ENCODE data around the gene B3GAT1. TPM values are rescaled to one million over a fixed set of nuclear protein-coding genes. Genes with fewer than 3 reads are reported as not detected.

B3GAT1 gene
- total and polyA plus RNA-seq, 2 experiments from 2014 or later, result 4.8 to 28.3 TPM

GRCh38 chr11:134332782-134333181, 79.3 kb downstream of the B3GAT1 start:
- peaks cover 23% of the 10 kb centered on the region for H3K27me3 Mint-ChIP-seq (ENCODE audit: insufficient read depth, low read depth, poor library complexity)
- H3K27me3 ChIP-seq (ENCODE audit: insufficient read depth), result peaks cover 28% of the 10 kb centered on the region
- peaks cover 5% of the 10 kb centered on the region; the same call in 1 of the 2 replicates for H4K20me1 ChIP-seq (replicated peaks; ENCODE audit: insufficient read depth)
- no peaks in the 10 kb centered on the region for H3K79me2 ChIP-seq (replicated peaks; ENCODE audit: insufficient read depth)
- no peak for ATAC-seq
- H3K36me3 Mint-ChIP-seq (ENCODE audit: low read depth), result no peaks in the 10 kb centered on the region; the same call in 2 of the 3 replicates
- no peak overlapping the region for H3K27ac ChIP-seq (ENCODE audit: low read depth)
- peaks cover 30% of the 10 kb centered on the region for H3K4me1 Mint-ChIP-seq
- TF ChIP-seq NANOG (IDR thresholded peaks at IDR 0.05; ENCODE audit: borderline replicate concordance) (no peak), STAT1 (IDR thresholded peaks at IDR 0.05; ENCODE audit: unreplicated experiment) (no peak), JUNB (IDR thresholded peaks at IDR 0.05; ENCODE audit: unreplicated experiment) (no peak), EZH2phosphoT487 (IDR thresholded peaks at IDR 0.05; ENCODE audit: unreplicated experiment) (no peak), POLR2AphosphoS5 (IDR thresholded peaks at IDR 0.05; ENCODE audit: low read depth) (no peak), CREB1 (CRISPR knock-in tag; IDR thresholded peaks at IDR 0.05; ENCODE audit: low read depth) (no peak), ZNF114 (CRISPR knock-in tag; IDR thresholded peaks at IDR 0.05) (no peak), ZNF331 (CRISPR knock-in tag; IDR thresholded peaks at IDR 0.05; ENCODE audit: low read depth) (no peak), ZNF462 (CRISPR knock-in tag; IDR thresholded peaks at IDR 0.05) (no peak), EZH2 (IDR thresholded peaks at IDR 0.05; ENCODE audit: low read depth, unreplicated experiment) (no peak)
- TF ChIP-seq, protein P1, sequence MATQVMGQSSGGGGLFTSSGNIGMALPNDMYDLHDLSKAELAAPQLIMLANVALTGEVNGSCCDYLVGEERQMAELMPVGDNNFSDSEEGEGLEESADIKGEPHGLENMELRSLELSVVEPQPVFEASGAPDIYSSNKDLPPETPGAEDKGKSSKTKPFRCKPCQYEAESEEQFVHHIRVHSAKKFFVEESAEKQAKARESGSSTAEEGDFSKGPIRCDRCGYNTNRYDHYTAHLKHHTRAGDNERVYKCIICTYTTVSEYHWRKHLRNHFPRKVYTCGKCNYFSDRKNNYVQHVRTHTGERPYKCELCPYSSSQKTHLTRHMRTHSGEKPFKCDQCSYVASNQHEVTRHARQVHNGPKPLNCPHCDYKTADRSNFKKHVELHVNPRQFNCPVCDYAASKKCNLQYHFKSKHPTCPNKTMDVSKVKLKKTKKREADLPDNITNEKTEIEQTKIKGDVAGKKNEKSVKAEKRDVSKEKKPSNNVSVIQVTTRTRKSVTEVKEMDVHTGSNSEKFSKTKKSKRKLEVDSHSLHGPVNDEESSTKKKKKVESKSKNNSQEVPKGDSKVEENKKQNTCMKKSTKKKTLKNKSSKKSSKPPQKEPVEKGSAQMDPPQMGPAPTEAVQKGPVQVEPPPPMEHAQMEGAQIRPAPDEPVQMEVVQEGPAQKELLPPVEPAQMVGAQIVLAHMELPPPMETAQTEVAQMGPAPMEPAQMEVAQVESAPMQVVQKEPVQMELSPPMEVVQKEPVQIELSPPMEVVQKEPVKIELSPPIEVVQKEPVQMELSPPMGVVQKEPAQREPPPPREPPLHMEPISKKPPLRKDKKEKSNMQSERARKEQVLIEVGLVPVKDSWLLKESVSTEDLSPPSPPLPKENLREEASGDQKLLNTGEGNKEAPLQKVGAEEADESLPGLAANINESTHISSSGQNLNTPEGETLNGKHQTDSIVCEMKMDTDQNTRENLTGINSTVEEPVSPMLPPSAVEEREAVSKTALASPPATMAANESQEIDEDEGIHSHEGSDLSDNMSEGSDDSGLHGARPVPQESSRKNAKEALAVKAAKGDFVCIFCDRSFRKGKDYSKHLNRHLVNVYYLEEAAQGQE (IDR thresholded peaks at IDR 0.05; ENCODE audit: unreplicated experiment), result no peak
- TF ChIP-seq, protein P2, sequence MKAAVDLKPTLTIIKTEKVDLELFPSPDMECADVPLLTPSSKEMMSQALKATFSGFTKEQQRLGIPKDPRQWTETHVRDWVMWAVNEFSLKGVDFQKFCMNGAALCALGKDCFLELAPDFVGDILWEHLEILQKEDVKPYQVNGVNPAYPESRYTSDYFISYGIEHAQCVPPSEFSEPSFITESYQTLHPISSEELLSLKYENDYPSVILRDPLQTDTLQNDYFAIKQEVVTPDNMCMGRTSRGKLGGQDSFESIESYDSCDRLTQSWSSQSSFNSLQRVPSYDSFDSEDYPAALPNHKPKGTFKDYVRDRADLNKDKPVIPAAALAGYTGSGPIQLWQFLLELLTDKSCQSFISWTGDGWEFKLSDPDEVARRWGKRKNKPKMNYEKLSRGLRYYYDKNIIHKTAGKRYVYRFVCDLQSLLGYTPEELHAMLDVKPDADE (IDR thresholded peaks at IDR 0.05), result no peak
- TF ChIP-seq, protein P3, sequence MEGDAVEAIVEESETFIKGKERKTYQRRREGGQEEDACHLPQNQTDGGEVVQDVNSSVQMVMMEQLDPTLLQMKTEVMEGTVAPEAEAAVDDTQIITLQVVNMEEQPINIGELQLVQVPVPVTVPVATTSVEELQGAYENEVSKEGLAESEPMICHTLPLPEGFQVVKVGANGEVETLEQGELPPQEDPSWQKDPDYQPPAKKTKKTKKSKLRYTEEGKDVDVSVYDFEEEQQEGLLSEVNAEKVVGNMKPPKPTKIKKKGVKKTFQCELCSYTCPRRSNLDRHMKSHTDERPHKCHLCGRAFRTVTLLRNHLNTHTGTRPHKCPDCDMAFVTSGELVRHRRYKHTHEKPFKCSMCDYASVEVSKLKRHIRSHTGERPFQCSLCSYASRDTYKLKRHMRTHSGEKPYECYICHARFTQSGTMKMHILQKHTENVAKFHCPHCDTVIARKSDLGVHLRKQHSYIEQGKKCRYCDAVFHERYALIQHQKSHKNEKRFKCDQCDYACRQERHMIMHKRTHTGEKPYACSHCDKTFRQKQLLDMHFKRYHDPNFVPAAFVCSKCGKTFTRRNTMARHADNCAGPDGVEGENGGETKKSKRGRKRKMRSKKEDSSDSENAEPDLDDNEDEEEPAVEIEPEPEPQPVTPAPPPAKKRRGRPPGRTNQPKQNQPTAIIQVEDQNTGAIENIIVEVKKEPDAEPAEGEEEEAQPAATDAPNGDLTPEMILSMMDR (conservative IDR thresholded peaks at IDR 0.05; ENCODE audit: low read depth in 2 of 2), result no peak; a peak in 1 of 4 replicates
- H3F3A ChIP-seq (replicated peaks; ENCODE audit: low read depth), result no peaks in the 10 kb centered on the region; the same call in 1 of the 2 replicates
- peaks cover 17% of the 10 kb centered on the region; the same call in 1 of the 2 replicates for H3K4me1 ChIP-seq (ENCODE audit: insufficient read depth)
- H3K27ac Mint-ChIP-seq, result no peak overlapping the region
- H3K9me3 Mint-ChIP-seq, result no peaks in the 10 kb centered on the region; the same call in 2 of the 3 replicates
- peak overlapping the region; percentile 73 for H3K4me3 Mint-ChIP-seq
- no peak for DNase-seq (ENCODE audit: low spot score)
- H3K4me3 ChIP-seq, result peak overlapping the region; percentile 79
- no peaks in the 10 kb centered on the region for H3K36me3 ChIP-seq (ENCODE audit: insufficient read depth)
- H3K9me2 ChIP-seq (ENCODE audit: insufficient read depth), result no peaks in the 10 kb centered on the region
- H3K4me2 ChIP-seq, result peak overlapping the region; percentile 94
- H2AFZ ChIP-seq, result peak overlapping the region; percentile 98
